B cell (primary cell): ENCODE data around the gene HABP2.

Experiments
- CTCF ChIP-seq: fragments of 200-600 bp; IDR thresholded peaks from one replicate; pipeline ENCODE4 v1.8.0; 2022; ENCODE audit warnings: antibody characterized with exemption, mild to moderate bottlenecking
- EZH2 ChIP-seq: IDR thresholded peaks from 2 replicates; pipeline ENCODE4 v1.6.1; 2012; ENCODE audit warnings: borderline replicate concordance, low read depth, mild to moderate bottlenecking, moderate library complexity, low read length; ENCODE audit not compliant: insufficient read depth, poor library complexity, severe bottlenecking

GRCh38 chr10:113620511-113620910, 67.7 kb downstream of the HABP2 start:
- no peak for TF ChIP-seq CTCF
- no peak for TF ChIP-seq EZH2
